SJCRH30 (cell line): ENCODE measurements around the gene PRM3. TPM values are rescaled to one million over a fixed set of nuclear protein-coding genes. Genes with fewer than 3 reads are reported as not detected.
A peak's percentile ranks its signal among the peaks of the same experiment; 100 is the strongest.
"Not testable (repeated sequence)": the region's sequence is repeated elsewhere in the genome, so short reads cannot be mapped to it uniquely, and the experiment has no call there.

Source experiments
- DNase-seq, 2 experiments: peaks; one replicate each; pipeline ENCODE4 v3.0.0-alpha.2; 2015 to 2020
- H3K27ac ChIP-seq: fragments of 250-450 bp; sonication (Bioruptor Pico); 2 replicates; pipeline ENCODE4 v1.5.1; 2020; ENCODE audit warnings: mild to moderate bottlenecking, moderate library complexity
- H3K27me3 ChIP-seq: fragments of 250-450 bp; sonication (Bioruptor Pico); 2 replicates; pipeline ENCODE4 v1.5.1; 2020; ENCODE audit warnings: mild to moderate bottlenecking, moderate library complexity
- H3K36me3 ChIP-seq: fragments of 250-450 bp; sonication (Bioruptor Pico); 2 replicates; pipeline ENCODE4 v1.5.1; 2020; ENCODE audit warnings: mild to moderate bottlenecking, moderate library complexity
- H3K4me1 ChIP-seq: fragments of 250-450 bp; sonication (Bioruptor Pico); 2 replicates; pipeline ENCODE4 v1.5.1; 2020; ENCODE audit warnings: mild to moderate bottlenecking, moderate library complexity
- H3K4me3 ChIP-seq: fragments of 250-450 bp; sonication (Bioruptor Pico); 2 replicates; pipeline ENCODE4 v1.5.1; 2020; ENCODE audit warnings: mild to moderate bottlenecking, moderate library complexity
- H3K9me3 ChIP-seq: fragments of 250-450 bp; sonication (Bioruptor Pico); replicated peaks from 2 replicates; pipeline ENCODE4 v1.5.1; 2020; ENCODE audit warnings: mild to moderate bottlenecking, moderate library complexity
- total RNA-seq: library from RNA; depleted of rRNA; stranded (reverse); fragments of >200 nt; shearing (Covaris generic); gene quantifications from 2 replicates; pipeline ENCODE4 v1.2.3, GENCODE V29; 2014

PRM3 gene
- total RNA-seq, 1 experiment from 2014 or later = not detected

GRCh38 chr16:11309895-11310633 lies 36.6 kb upstream of the PRM3 start:
- H3K27ac ChIP-seq = no peak overlapping the region
- no peaks in the 10 kb centered on the region for H3K36me3 ChIP-seq
- peak; percentile 48 to 55 for DNase-seq
- H3K4me3 ChIP-seq = no peak overlapping the region
- H3K9me3 ChIP-seq = no peaks in the 10 kb centered on the region
- H3K27me3 ChIP-seq = no peaks in the 10 kb centered on the region
- H3K4me1 ChIP-seq = peaks cover 26% of the 10 kb centered on the region

GRCh38 chr16:11308493-11309283 lies 35.3 kb upstream of the PRM3 start:
- Histone ChIP-seq H3K36me3 (no peaks in the 10 kb centered on the region), H3K4me3 (no peak overlapping the region), H3K27me3 (no peaks in the 10 kb centered on the region), H3K9me3 (no peaks in the 10 kb centered on the region), H3K4me1 (peaks cover 17% of the 10 kb centered on the region; the same call in 1 of the 2 replicates), H3K27ac (no peak overlapping the region)
- peak; percentile 69 to 72 for DNase-seq

- Histone ChIP-seq H3K4me3 (no peak overlapping the region), H3K4me1 (peaks cover 16% of the 10 kb centered on the region; the same call in 1 of the 2 replicates), H3K9me3 (no peaks in the 10 kb centered on the region), H3K27ac (no peak overlapping the region), H3K36me3 (no peaks in the 10 kb centered on the region), H3K27me3 (no peaks in the 10 kb centered on the region)
- DNase-seq = no peak
Measured at GRCh38 chr16:11307639-11308492, 34.4 kb upstream of the PRM3 start.

- Histone ChIP-seq H3K9me3 (no peaks in the 10 kb centered on the region), H3K27ac (no peak overlapping the region), H3K4me1 (peaks cover 11% of the 10 kb centered on the region; the same call in 1 of the 2 replicates), H3K36me3 (no peaks in the 10 kb centered on the region), H3K27me3 (no peaks in the 10 kb centered on the region), H3K4me3 (no peak overlapping the region)
- no peak for DNase-seq
Measured at GRCh38 chr16:11306997-11307638, 33.7 kb upstream of the PRM3 start.

- Histone ChIP-seq H3K36me3 (no peaks in the 10 kb centered on the region), H3K4me1 (peaks cover 9% of the 10 kb centered on the region; the same call in 1 of the 2 replicates), H3K4me3 (no peak overlapping the region), H3K9me3 (no peaks in the 10 kb centered on the region), H3K27ac (no peak overlapping the region), H3K27me3 (no peaks in the 10 kb centered on the region)
- DNase-seq = no peak
Measured at GRCh38 chr16:11306381-11306780, 33.0 kb upstream of the PRM3 start.

- Histone ChIP-seq H3K36me3 (no peaks in the 10 kb centered on the region), H3K4me1 (peaks cover 5% of the 10 kb centered on the region; the same call in 1 of the 2 replicates), H3K27ac (peak overlapping the region; percentile 1; the same call in 1 of the 2 replicates), H3K4me3 (peak overlapping the region; percentile 40), H3K27me3 (no peaks in the 10 kb centered on the region), H3K9me3 (no peaks in the 10 kb centered on the region)
- peak; percentile 85 to 88 for DNase-seq
Measured at GRCh38 chr16:11303405-11304138, 30.1 kb upstream of the PRM3 start.

- Histone ChIP-seq H3K9me3 (no peaks in the 10 kb centered on the region), H3K4me3 (no peak overlapping the region), H3K27me3 (no peaks in the 10 kb centered on the region), H3K4me1 (peaks cover 8% of the 10 kb centered on the region; the same call in 1 of the 2 replicates), H3K27ac (peak overlapping the region; percentile 1; the same call in 1 of the 2 replicates), H3K36me3 (no peaks in the 10 kb centered on the region)
- DNase-seq = no peak
Measured at GRCh38 chr16:11302977-11303376, 29.5 kb upstream of the PRM3 start.

- H3K27ac ChIP-seq = no peak overlapping the region
- H3K4me1 ChIP-seq = peaks cover 11% of the 10 kb centered on the region; the same call in 1 of the 2 replicates
- H3K4me3 ChIP-seq = no peak overlapping the region
- DNase-seq = no peak
- H3K36me3 ChIP-seq = no peaks in the 10 kb centered on the region
- no peaks in the 10 kb centered on the region for H3K9me3 ChIP-seq
- no peaks in the 10 kb centered on the region for H3K27me3 ChIP-seq
Measured at GRCh38 chr16:11301645-11302501, 28.4 kb upstream of the PRM3 start.

GRCh38 chr16:11300560-11300892 lies 27.1 kb upstream of the PRM3 start:
- no peaks in the 10 kb centered on the region for H3K27me3 ChIP-seq
- no peak overlapping the region for H3K27ac ChIP-seq
- peaks cover 11% of the 10 kb centered on the region; the same call in 1 of the 2 replicates for H3K4me1 ChIP-seq
- no peak for DNase-seq
- no peaks in the 10 kb centered on the region for H3K9me3 ChIP-seq
- H3K36me3 ChIP-seq = no peaks in the 10 kb centered on the region
- H3K4me3 ChIP-seq = no peak overlapping the region

- H3K4me1 ChIP-seq = peaks cover 11% of the 10 kb centered on the region; the same call in 1 of the 2 replicates
- H3K27me3 ChIP-seq = no peaks in the 10 kb centered on the region
- no peaks in the 10 kb centered on the region for H3K36me3 ChIP-seq
- H3K27ac ChIP-seq = no peak overlapping the region
- no peak for DNase-seq
- no peak overlapping the region for H3K4me3 ChIP-seq
- H3K9me3 ChIP-seq = no peaks in the 10 kb centered on the region
Measured at GRCh38 chr16:11299865-11300559, 26.6 kb upstream of the PRM3 start.

GRCh38 chr16:11298950-11299547 lies 25.6 kb upstream of the PRM3 start:
- H3K4me3 ChIP-seq, H3K9me3 ChIP-seq, H3K36me3 ChIP-seq, DNase-seq, H3K27ac ChIP-seq, H3K27me3 ChIP-seq: not testable (repeated sequence)
- peaks cover 11% of the 10 kb centered on the region; the same call in 1 of the 2 replicates for H3K4me1 ChIP-seq
